IMR-90 (cell line): ENCODE results near the gene MEGF6. TPM values are rescaled to one million over a fixed set of nuclear protein-coding genes. Genes with fewer than 3 reads are reported as not detected.

ENCODE experiments used
- ATAC-seq: fragments of 200-7000 bp; cut with Tn5 transposase; 2 replicates; pipeline ENCODE4 v1.9.1; 2020; ENCODE audit warnings: low read depth, mild to moderate bottlenecking, moderate library complexity
- BruUV-seq: library from RNA; stranded (reverse); fragments of 400-500 nt; replicated peaks from 2 replicates; lab custom pipeline; 2021; lab: Mats Ljungman, UMichigan
- CTCF ChIA-PET: fragments of 300-600 bp; formaldehyde crosslinking; extraction: SDS; loops from one replicate; lab custom pipeline; 2021; ENCODE audit warnings: antibody characterized with exemption; lab: Yijun Ruan, JAX
- POLR2A ChIA-PET: fragments of 300-600 bp; sonication (Branson Sonifier 250); formaldehyde crosslinking; loops from one replicate; lab custom pipeline; 2022; ENCODE audit warnings: antibody characterized with exemption; ENCODE audit not compliant: unreplicated experiment; lab: Charles Lee
- DNase-seq: peaks from one replicate; pipeline ENCODE4 v3.0.0; 2013
- H2AFZ ChIP-seq: replicated peaks from 2 replicates; pipeline ENCODE3; 2013; ENCODE audit warnings: low read length, mild to moderate bottlenecking; ENCODE audit not compliant: poor library complexity
- H2AK5ac ChIP-seq: 2 replicates; pipeline ENCODE4 v1.6.1; 2013; ENCODE audit warnings: low read depth, low read length, inconsistent platforms
- H2AK9ac ChIP-seq: replicated peaks from 2 replicates; pipeline ENCODE3; 2013; ENCODE audit warnings: mild to moderate bottlenecking, low read depth, low read length, moderate library complexity; ENCODE audit not compliant: poor library complexity
- H2BK120ac ChIP-seq: 2 replicates; pipeline ENCODE4 v1.6.1; 2013; ENCODE audit warnings: low read depth, low read length, inconsistent platforms
- H2BK15ac ChIP-seq: 3 replicates; pipeline ENCODE4 v1.6.1; 2013; ENCODE audit warnings: low read depth, low read length, inconsistent platforms
- H2BK20ac ChIP-seq: 2 replicates; pipeline ENCODE4 v1.6.1; 2013; ENCODE audit warnings: low read depth, mild to moderate bottlenecking, inconsistent platforms, low read length, moderate library complexity
- H2BK5ac ChIP-seq: 2 replicates; pipeline ENCODE4 v1.6.1; 2013; ENCODE audit warnings: mild to moderate bottlenecking, low read depth, low read length, inconsistent platforms; ENCODE audit not compliant: poor library complexity, severe bottlenecking
- H3K14ac ChIP-seq: replicated peaks from 2 replicates; pipeline ENCODE4 v1.6.1; 2013; ENCODE audit warnings: low read depth, low read length, inconsistent platforms
- H3K18ac ChIP-seq: 2 replicates; pipeline ENCODE4 v1.6.1; 2013; ENCODE audit warnings: low read depth, low read length, control low read depth
- H3K23ac ChIP-seq: 2 replicates; pipeline ENCODE4 v1.6.1; 2013; ENCODE audit warnings: low read depth, low read length, inconsistent platforms
- H3K27ac ChIP-seq: 2 replicates; pipeline ENCODE4 v1.5.1; 2013; ENCODE audit warnings: mild to moderate bottlenecking, control low read depth, low read length; ENCODE audit not compliant: insufficient read depth
- H3K27me3 ChIP-seq: 2 replicates; pipeline ENCODE4 v1.6.1; 2013; ENCODE audit warnings: low read length; ENCODE audit not compliant: control insufficient read depth, insufficient read depth
- H3K36me3 ChIP-seq: 2 replicates; pipeline ENCODE4 v1.6.1; 2013; ENCODE audit warnings: low read length, mixed read lengths; ENCODE audit not compliant: control insufficient read depth, insufficient read depth
- H3K4ac ChIP-seq: 2 replicates; pipeline ENCODE4 v1.6.1; 2013; ENCODE audit warnings: low read depth, low read length, inconsistent platforms
- H3K4me1 ChIP-seq: 2 replicates; pipeline ENCODE4 v1.6.1; 2013; ENCODE audit warnings: low read length, mixed read lengths; ENCODE audit not compliant: control insufficient read depth, insufficient read depth
- H3K4me2 ChIP-seq: 2 replicates; pipeline ENCODE4 v1.6.1; 2013; ENCODE audit warnings: low read depth, mild to moderate bottlenecking, control low read depth, low read length, moderate library complexity
- H3K4me3 ChIP-seq: 2 replicates; pipeline ENCODE4 v1.5.1; 2013; ENCODE audit warnings: low read depth, mild to moderate bottlenecking, control low read depth, low read length, moderate library complexity; ENCODE audit not compliant: insufficient read depth
- H3K56ac ChIP-seq: 2 replicates; pipeline ENCODE4 v1.6.1; 2013; ENCODE audit warnings: low read length, inconsistent platforms; ENCODE audit not compliant: insufficient read depth; ENCODE audit errors: extremely low read depth
- H3K79me1 ChIP-seq, 2 experiments: 2 replicates each; pipeline ENCODE4 v1.6.1; 2013; ENCODE audit warnings: low read length in 2 of 2, inconsistent platforms in 1 of 2, low read depth in 1 of 2
- H3K9ac ChIP-seq: 2 replicates; pipeline ENCODE4 v1.6.1; 2013; ENCODE audit warnings: low read depth, low read length, control low read depth
- H3K9me1 ChIP-seq: 2 replicates; pipeline ENCODE4 v1.6.1; 2013; ENCODE audit warnings: low read length, inconsistent platforms; ENCODE audit not compliant: insufficient read depth
- H3K9me3 ChIP-seq: 2 replicates; pipeline ENCODE4 v1.6.1; 2013; ENCODE audit warnings: low read length; ENCODE audit not compliant: control insufficient read depth, insufficient read depth
- H4K20me1 ChIP-seq: 2 replicates; pipeline ENCODE4 v1.6.1; 2013; ENCODE audit warnings: low read length, inconsistent platforms; ENCODE audit not compliant: insufficient read depth
- H4K5ac ChIP-seq: 2 replicates; pipeline ENCODE4 v1.6.1; 2013; ENCODE audit warnings: mild to moderate bottlenecking, low read depth, low read length, control low read depth
- H4K8ac ChIP-seq, 2 experiments: 2 replicates each; pipeline ENCODE4 v1.6.1; 2013; ENCODE audit warnings: low read depth in 2 of 2, low read length in 2 of 2, control low read depth in 1 of 2, inconsistent platforms in 1 of 2
- H4K91ac ChIP-seq: 2 replicates; pipeline ENCODE4 v1.6.1; 2013; ENCODE audit warnings: low read depth, low read length, inconsistent platforms; ENCODE audit not compliant: insufficient read depth
- BHLHE40 ChIP-seq: fragments of 150-350 bp; IDR thresholded peaks from 2 replicates; pipeline ENCODE4 v1.6.1; 2016; ENCODE audit warnings: mild to moderate bottlenecking, low read depth, low read length
- CEBPB ChIP-seq: IDR thresholded peaks from 2 replicates; pipeline ENCODE4 v1.6.1; 2012; ENCODE audit warnings: low read depth, low read length, improper control_type of control experiment
- CHD1 ChIP-seq: IDR thresholded peaks from 2 replicates; pipeline ENCODE4 v1.6.1; 2012; ENCODE audit warnings: low read depth, low read length, improper control_type of control experiment
- CTCF ChIP-seq: conservative IDR thresholded peaks from 2 replicates; pipeline ENCODE4 v1.5.1; 2012; ENCODE audit warnings: mild to moderate bottlenecking, low read depth, low read length, improper control_type of control experiment
- FOS ChIP-seq: fragments of 150-350 bp; IDR thresholded peaks from 2 replicates; pipeline ENCODE4 v1.6.1; 2016; ENCODE audit warnings: low read depth, low read length
- MAFK ChIP-seq: IDR thresholded peaks from 2 replicates; pipeline ENCODE4 v1.6.1; 2012; ENCODE audit warnings: low read depth, low read length, improper control_type of control experiment
- MAZ ChIP-seq: IDR thresholded peaks from 2 replicates; pipeline ENCODE4 v1.6.1; 2012; ENCODE audit warnings: low read depth, mild to moderate bottlenecking, low read length, improper control_type of control experiment, moderate library complexity, borderline replicate concordance
- MXI1 ChIP-seq: IDR thresholded peaks from 2 replicates; pipeline ENCODE4 v1.6.1; 2012; ENCODE audit warnings: low read depth, mild to moderate bottlenecking, low read length, moderate library complexity, borderline replicate concordance
- NFE2L2 ChIP-seq: fragments of 150-350 bp; IDR thresholded peaks from 2 replicates; pipeline ENCODE4 v1.6.1; 2016; ENCODE audit warnings: low read depth, mild to moderate bottlenecking, low read length
- POLR2A ChIP-seq: IDR thresholded peaks from 2 replicates; pipeline ENCODE4 v1.6.1; 2012; ENCODE audit warnings: mild to moderate bottlenecking, low read depth, low read length
- RAD21 ChIP-seq: IDR thresholded peaks from 2 replicates; pipeline ENCODE4 v1.6.1; 2012; ENCODE audit warnings: low read length, improper control_type of control experiment
- RCOR1 ChIP-seq: IDR thresholded peaks from 2 replicates; pipeline ENCODE4 v1.6.1; 2012; ENCODE audit warnings: mild to moderate bottlenecking, low read length, improper control_type of control experiment; ENCODE audit not compliant: insufficient replicate concordance
- RFX5 ChIP-seq: IDR thresholded peaks from 2 replicates; pipeline ENCODE4 v1.8.0; 2012; ENCODE audit warnings: low read depth, mild to moderate bottlenecking, low read length, moderate library complexity
- SMC3 ChIP-seq: fragments of 150-350 bp; IDR thresholded peaks from 2 replicates; pipeline ENCODE4 v1.6.1; 2016; ENCODE audit warnings: low read depth, mild to moderate bottlenecking, antibody characterized with exemption, low read length, moderate library complexity
- WGBS, 2 experiments: methylation state at CpG; one replicate each; pipeline versions ENCODE4 v1.1.5 to v1.1.7; 2013; ENCODE audit warnings: missing lambda C conversion rate in 2 of 2; ENCODE audit not compliant: insufficient read length in 1 of 2; ENCODE audit errors: extremely low coverage in 2 of 2; 5-methylcytosine and 5-hydroxymethylcytosine counted together
- dilution Hi-C: fragments of 300-500 bp; cut with HindIII; formaldehyde crosslinking; loops from one replicate; pipeline ENCODE4 v1.14.3; 2018; ENCODE audit warnings: low sequenced_read_pairs; ENCODE audit not compliant: unreplicated experiment
- in situ Hi-C: fragments of 300-500 bp; cut with MboI; formaldehyde crosslinking; loops from 3 replicates; pipeline ENCODE4 v1.14.3; 2019; ENCODE audit warnings: low sequenced_read_pairs, inconsistent platforms, mixed read lengths
- intact Hi-C: fragments of 100-400 bp; cut with micrococcal nuclease; formaldehyde crosslinking; loops from 2 replicates; pipeline ENCODE4 v1.10.0; 2022
- polyA plus RNA-seq, 3 experiments: library from polyadenylated mRNA; depleted of rRNA; stranded (reverse); fragments of >200 nt; gene quantifications; 2 replicates each; pipeline ENCODE4 v1.2.3, GENCODE V29; 2012; ENCODE audit warnings: low replicate concordance in 1 of 3
- total RNA-seq: library from RNA; depleted of rRNA; stranded (reverse); fragments of >200 nt; gene quantifications from 2 replicates; pipeline ENCODE4 v1.2.3, GENCODE V29; 2012
- TF ChIP-seq, protein P1 (sequence below): fragments of 150-350 bp; IDR thresholded peaks from 2 replicates; pipeline ENCODE4 v1.6.1; 2016; ENCODE audit warnings: low read depth, mild to moderate bottlenecking, low read length, moderate library complexity, borderline replicate concordance
- TF ChIP-seq, protein P2 (sequence below): fragments of 150-350 bp; IDR thresholded peaks from 2 replicates; pipeline ENCODE4 v1.6.1; 2017; ENCODE audit warnings: mild to moderate bottlenecking, antibody characterized with exemption, low read length, low read depth

MEGF6 gene
- total and polyA plus RNA-seq, 2 of the 4 experiments (the other 2 are of a cell fraction), result 0.72 to 4.1 TPM

DNA sequence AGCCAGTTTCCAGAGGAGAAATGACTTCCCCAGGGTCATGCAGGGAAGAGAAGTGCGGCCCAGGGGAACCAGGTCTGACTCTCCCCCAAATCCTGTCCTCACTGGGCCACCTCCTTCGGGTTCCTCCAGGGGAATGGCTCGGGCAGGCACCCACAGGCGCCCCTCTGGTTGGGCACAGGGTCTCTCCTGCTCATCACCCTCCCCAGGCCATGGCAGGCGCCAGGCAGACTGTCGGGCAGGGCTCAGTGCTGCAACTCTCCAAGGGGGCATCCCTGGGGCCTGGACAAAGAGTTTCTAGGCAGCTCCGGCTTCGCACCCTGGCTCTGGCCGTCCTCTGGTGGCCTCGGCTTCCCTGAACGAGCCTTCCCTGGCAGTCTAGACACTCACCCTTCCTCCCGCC, 75.6 kb downstream of the MEGF6 start:
- Histone ChIP-seq H4K91ac (no peak overlapping the region), H3K4ac (no peak overlapping the region), H3K4me1 (no peaks in the 10 kb centered on the region), H2BK5ac (no peak overlapping the region), H3K23ac (no peak overlapping the region), H3K4me2 (no peak overlapping the region), H3K9me1 (peaks cover 2% of the 10 kb centered on the region; the same call in 1 of the 2 replicates), H3K27ac (no peak overlapping the region), H2BK15ac (no peak overlapping the region), H3K9me3 (no peaks in the 10 kb centered on the region; the same call in 1 of the 2 replicates), H2AK9ac (no peak overlapping the region), H2BK20ac (no peak overlapping the region), H2AK5ac (no peak overlapping the region), H3K14ac (no peak overlapping the region), H3K4me3 (no peak overlapping the region), H4K5ac (no peak overlapping the region), H3K18ac (no peak overlapping the region), H3K36me3 (no peaks in the 10 kb centered on the region), H3K56ac (no peak overlapping the region), H3K9ac (no peak overlapping the region), H3K27me3 (no peaks in the 10 kb centered on the region), H4K20me1 (no peaks in the 10 kb centered on the region), H2AFZ (peak overlapping the region; percentile 2), H3K79me1 (no peaks in the 10 kb centered on the region; a peak in 1 of 4 replicates), H4K8ac (no peak overlapping the region), H2BK120ac (no peak overlapping the region)
- DNase-seq (no peak), ATAC-seq (no peak)
- intact Hi-C loops, result no loop called here
- TF ChIP-seq, protein P1, sequence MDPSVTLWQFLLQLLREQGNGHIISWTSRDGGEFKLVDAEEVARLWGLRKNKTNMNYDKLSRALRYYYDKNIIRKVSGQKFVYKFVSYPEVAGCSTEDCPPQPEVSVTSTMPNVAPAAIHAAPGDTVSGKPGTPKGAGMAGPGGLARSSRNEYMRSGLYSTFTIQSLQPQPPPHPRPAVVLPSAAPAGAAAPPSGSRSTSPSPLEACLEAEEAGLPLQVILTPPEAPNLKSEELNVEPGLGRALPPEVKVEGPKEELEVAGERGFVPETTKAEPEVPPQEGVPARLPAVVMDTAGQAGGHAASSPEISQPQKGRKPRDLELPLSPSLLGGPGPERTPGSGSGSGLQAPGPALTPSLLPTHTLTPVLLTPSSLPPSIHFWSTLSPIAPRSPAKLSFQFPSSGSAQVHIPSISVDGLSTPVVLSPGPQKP, result no peak
- TF ChIP-seq MAZ (no peak), RCOR1 (no peak), MXI1 (no peak), RAD21 (no peak), CHD1 (no peak), FOS (no peak), CTCF (no peak), SMC3 (no peak), RFX5 (no peak), CEBPB (no peak), MAFK (no peak), POLR2A (no peak), BHLHE40 (no peak), NFE2L2 (no peak)
- TF ChIP-seq, protein P2, sequence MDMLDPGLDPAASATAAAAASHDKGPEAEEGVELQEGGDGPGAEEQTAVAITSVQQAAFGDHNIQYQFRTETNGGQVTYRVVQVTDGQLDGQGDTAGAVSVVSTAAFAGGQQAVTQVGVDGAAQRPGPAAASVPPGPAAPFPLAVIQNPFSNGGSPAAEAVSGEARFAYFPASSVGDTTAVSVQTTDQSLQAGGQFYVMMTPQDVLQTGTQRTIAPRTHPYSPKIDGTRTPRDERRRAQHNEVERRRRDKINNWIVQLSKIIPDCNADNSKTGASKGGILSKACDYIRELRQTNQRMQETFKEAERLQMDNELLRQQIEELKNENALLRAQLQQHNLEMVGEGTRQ, result no peak
- in situ Hi-C loops, result no loop called here
- dilution Hi-C loops, result no loop called here
- POLR2A ChIA-PET, result no interaction called here
- no TSS peak for BruUV-seq
- CTCF ChIA-PET, result no interaction called here
- 76% methylated on average over 5 of the region's 12 CpGs; no CpG with 5 or more reads in 1 of the 2 experiments for WGBS, 2 experiments
